HepG2 (cell line): ENCODE data around the gene ADGRF5. TPM values are rescaled to one million over a fixed set of nuclear protein-coding genes. Genes with fewer than 3 reads are reported as not detected.

Experiments
- ATAC-seq: fragments of 200-7000 bp; cut with Tn5 transposase; 3 replicates; pipeline ENCODE4 v1.9.1; 2020; ENCODE audit warnings: mild to moderate bottlenecking, moderate library complexity
- BruUV-seq: library from RNA; stranded (reverse); fragments of 400-500 nt; replicated peaks from 2 replicates; lab custom pipeline; 2021; lab: Mats Ljungman, UMichigan
- CTCF ChIA-PET: fragments of 300-600 bp; formaldehyde crosslinking; extraction: SDS; loops from one replicate; lab custom pipeline; 2021; ENCODE audit warnings: low total read pairs, inconsistent platforms, low intra/inter-chr PET ratio; lab: Yijun Ruan, JAX
- POLR2A ChIA-PET: fragments of 350-600 bp; sonication (Branson Sonifier 250); formaldehyde crosslinking; loops from one replicate; lab custom pipeline; 2020; ENCODE audit warnings: antibody characterized with exemption, inconsistent platforms; lab: Yijun Ruan, JAX
- DNase-seq: peaks from one replicate; pipeline ENCODE4 v3.0.0-alpha.2; 2015; ENCODE audit warnings: low spot score
- FAIRE-seq: peaks from 3 replicates; lab custom pipeline; 2011; peaks lifted over from hg19 to GRCh38; lab: Jason Lieb, UNC
- H2AFZ ChIP-seq: one replicate; pipeline ENCODE4 v1.6.1; 2011; ENCODE audit warnings: low read length, inconsistent platforms
- H3K27ac ChIP-seq: fragments of 300-600 bp; 3 replicates; pipeline ENCODE4 v1.8.0; 2011; ENCODE audit warnings: mixed run types, mild to moderate bottlenecking, mixed read lengths, low read length, inconsistent platforms; ENCODE audit not compliant: insufficient read depth; ENCODE audit errors: extremely low read length
- H3K27me3 ChIP-seq, 2 experiments: fragments of 200-600 bp in 1 of 2; 2 replicates in 1 of 2; 3 replicates in 1 of 2; pipeline versions ENCODE4 v1.6.0 to v1.8.0; 2011; ENCODE audit warnings: low read length in 2 of 2, mild to moderate bottlenecking in 2 of 2, moderate library complexity in 2 of 2, inconsistent platforms in 1 of 2; ENCODE audit not compliant: insufficient read depth in 2 of 2, control insufficient read depth in 1 of 2
- H3K36me3 ChIP-seq, 2 experiments: fragments of 200-600 bp in 1 of 2; replicated peaks in 1 of 2; 2 replicates in 1 of 2; 3 replicates in 1 of 2; pipeline versions ENCODE4 v1.5.1 to v1.8.0; 2011; ENCODE audit warnings: low read length in 2 of 2, inconsistent platforms in 1 of 2; ENCODE audit not compliant: insufficient read depth in 2 of 2, control insufficient read depth in 1 of 2
- H3K4me1 ChIP-seq: 2 replicates; pipeline ENCODE4 v1.5.1; 2012; ENCODE audit warnings: low read length, inconsistent platforms; ENCODE audit not compliant: insufficient read depth
- H3K4me2 ChIP-seq: 2 replicates; pipeline ENCODE4 v1.6.0; 2011; ENCODE audit warnings: low read depth, low read length, inconsistent platforms
- H3K4me3 ChIP-seq, 3 experiments: fragments of 200-600 bp in 1 of 3; sonication (generic), shearing (Covaris generic) in 1 of 3; replicated peaks in 1 of 3; 2 replicates each; pipeline ENCODE4 v1.5.1; 2011 to 2016; ENCODE audit warnings: low read length in 3 of 3, inconsistent platforms in 2 of 3, low read depth in 2 of 3, mild to moderate bottlenecking in 2 of 3, control low read depth in 1 of 3, mixed read lengths in 1 of 3; ENCODE audit not compliant: insufficient read depth in 1 of 3
- H3K79me2 ChIP-seq: one replicate; pipeline ENCODE4 v1.6.1; 2011; ENCODE audit warnings: low read length, inconsistent platforms; ENCODE audit not compliant: insufficient read depth
- H3K9ac ChIP-seq: 2 replicates; pipeline ENCODE4 v1.6.0; 2011; ENCODE audit warnings: mild to moderate bottlenecking, low read depth, low read length, inconsistent platforms; ENCODE audit not compliant: insufficient read depth
- H3K9me3 ChIP-seq: 2 replicates; pipeline ENCODE4 v1.5.1; 2012; ENCODE audit warnings: mild to moderate bottlenecking, low read length
- H4K20me1 ChIP-seq: 2 replicates; pipeline ENCODE4 v1.6.0; 2011; ENCODE audit warnings: inconsistent platforms, mild to moderate bottlenecking, low read length, moderate library complexity; ENCODE audit not compliant: insufficient read depth
- SPEN ChIP-seq: sonication (generic); formaldehyde crosslinking; IDR thresholded peaks from 2 replicates; pipeline ENCODE4 v1.5.1; 2020; ENCODE audit warnings: low read depth, mild to moderate bottlenecking, missing genetic modification reagents
- U2AF2 ChIP-seq: fragments of 200-400 bp; formaldehyde crosslinking; IDR thresholded peaks from 2 replicates; pipeline ENCODE4 v1.6.1; 2017; ENCODE audit warnings: low read depth, mild to moderate bottlenecking, low read length
- WGBS: methylation state at CpG from one replicate; pipeline ENCODE4 v1.1.6; 2017; ENCODE audit warnings: low lambda C conversion rate; 5-methylcytosine and 5-hydroxymethylcytosine counted together
- in situ Hi-C: cut with HindIII; loops from 2 replicates; pipeline ENCODE4 v1.10.0; 2017; ENCODE audit warnings: low pct_unique_long_range_greater_than_20kb; ENCODE audit not compliant: extremely low pct_ligation_motif_present
- intact Hi-C: fragments of 100-400 bp; cut with micrococcal nuclease; formaldehyde crosslinking; loops from one replicate; pipeline ENCODE4 v1.10.0; 2022; ENCODE audit not compliant: unreplicated experiment
- polyA plus RNA-seq, 8 experiments: library from polyadenylated mRNA; depleted of rRNA in 3 of 8; stranded (reverse) in 7 of 8; unstranded in 1 of 8; fragments of >200 nt; fragmentation: Illumina TruSeq in 4 of 8; extraction: Trizol in 4 of 8; gene quantifications; 2 replicates each; pipeline versions ENCODE4 v1.2.1 to v1.2.3, GENCODE V29; 2011 to 2016; ENCODE audit warnings: low read depth in 4 of 8, missing spikeins in 1 of 8, mixed read lengths in 1 of 8; ENCODE audit not compliant: insufficient read depth in 1 of 8
- total RNA-seq, 5 experiments: library from RNA; depleted of rRNA; stranded (reverse); fragments of >200 nt; fragmentation: Illumina TruSeq; extraction: Trizol; gene quantifications; 2 replicates each; pipeline ENCODE4 v1.2.3, GENCODE V29; 2016; ENCODE audit warnings: low read depth in 1 of 5
- TF ChIP-seq, protein P1 (sequence below): sonication (generic); formaldehyde crosslinking; IDR thresholded peaks from 2 replicates; pipeline ENCODE4 v1.5.0; 2020; ENCODE audit warnings: mild to moderate bottlenecking, low read depth, missing genetic modification reagents, borderline replicate concordance
- TF ChIP-seq, protein P2 (sequence below): sonication (generic); formaldehyde crosslinking; IDR thresholded peaks from 2 replicates; pipeline ENCODE4 v1.5.0; 2020; ENCODE audit warnings: mild to moderate bottlenecking, missing genetic modification reagents
- TF ChIP-seq, protein P3 (sequence below): sonication (generic); formaldehyde crosslinking; IDR thresholded peaks from 2 replicates; pipeline ENCODE4 v1.4.0; 2020; ENCODE audit warnings: missing genetic modification reagents

Gene ADGRF5
- total and polyA plus RNA-seq, 2 of the 13 experiments (the other 11 are each of a cell fraction or from before 2014, with no cell fraction given) = not detected

DNA sequence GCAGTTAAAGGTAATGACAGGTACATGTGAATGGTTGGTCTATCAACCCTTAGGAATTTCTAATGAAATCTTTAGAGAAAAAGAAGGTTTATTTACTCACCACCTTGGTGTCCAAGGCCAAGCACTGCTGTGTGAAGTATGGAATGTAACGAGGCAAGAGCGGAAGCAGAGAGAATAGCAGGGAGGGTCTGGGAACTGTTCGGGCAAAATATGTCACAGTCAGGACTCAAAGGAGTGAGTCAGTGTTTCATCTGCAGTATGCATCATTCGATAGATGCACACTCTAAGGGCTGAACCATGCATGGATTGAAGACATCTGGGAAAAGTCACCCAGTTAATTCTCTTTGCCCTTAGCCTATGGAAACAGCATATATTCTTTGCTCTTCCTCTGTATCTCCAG is 33.2 kb downstream of the ADGRF5 start:
- ATAC-seq = no peak
- Histone ChIP-seq H4K20me1 (no peaks in the 10 kb centered on the region), H3K4me3 (no peak overlapping the region)
- BruUV-seq = no TSS peak
- TF ChIP-seq, protein P1, sequence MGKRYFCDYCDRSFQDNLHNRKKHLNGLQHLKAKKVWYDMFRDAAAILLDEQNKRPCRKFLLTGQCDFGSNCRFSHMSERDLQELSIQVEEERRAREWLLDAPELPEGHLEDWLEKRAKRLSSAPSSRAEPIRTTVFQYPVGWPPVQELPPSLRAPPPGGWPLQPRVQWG = no peak
- TF ChIP-seq SPEN = no peak
- TF ChIP-seq, protein P2, sequence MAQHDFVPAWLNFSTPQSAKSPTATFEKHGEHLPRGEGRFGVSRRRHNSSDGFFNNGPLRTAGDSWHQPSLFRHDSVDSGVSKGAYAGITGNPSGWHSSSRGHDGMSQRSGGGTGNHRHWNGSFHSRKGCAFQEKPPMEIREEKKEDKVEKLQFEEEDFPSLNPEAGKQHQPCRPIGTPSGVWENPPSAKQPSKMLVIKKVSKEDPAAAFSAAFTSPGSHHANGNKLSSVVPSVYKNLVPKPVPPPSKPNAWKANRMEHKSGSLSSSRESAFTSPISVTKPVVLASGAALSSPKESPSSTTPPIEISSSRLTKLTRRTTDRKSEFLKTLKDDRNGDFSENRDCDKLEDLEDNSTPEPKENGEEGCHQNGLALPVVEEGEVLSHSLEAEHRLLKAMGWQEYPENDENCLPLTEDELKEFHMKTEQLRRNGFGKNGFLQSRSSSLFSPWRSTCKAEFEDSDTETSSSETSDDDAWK (CRISPR knock-in tag) = no peak
- TF ChIP-seq, protein P3, sequence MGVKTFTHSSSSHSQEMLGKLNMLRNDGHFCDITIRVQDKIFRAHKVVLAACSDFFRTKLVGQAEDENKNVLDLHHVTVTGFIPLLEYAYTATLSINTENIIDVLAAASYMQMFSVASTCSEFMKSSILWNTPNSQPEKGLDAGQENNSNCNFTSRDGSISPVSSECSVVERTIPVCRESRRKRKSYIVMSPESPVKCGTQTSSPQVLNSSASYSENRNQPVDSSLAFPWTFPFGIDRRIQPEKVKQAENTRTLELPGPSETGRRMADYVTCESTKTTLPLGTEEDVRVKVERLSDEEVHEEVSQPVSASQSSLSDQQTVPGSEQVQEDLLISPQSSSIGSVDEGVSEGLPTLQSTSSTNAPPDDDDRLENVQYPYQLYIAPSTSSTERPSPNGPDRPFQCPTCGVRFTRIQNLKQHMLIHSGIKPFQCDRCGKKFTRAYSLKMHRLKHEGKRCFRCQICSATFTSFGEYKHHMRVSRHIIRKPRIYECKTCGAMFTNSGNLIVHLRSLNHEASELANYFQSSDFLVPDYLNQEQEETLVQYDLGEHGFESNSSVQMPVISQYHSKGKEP (CRISPR knock-in tag) = no peak
- no peak for TF ChIP-seq U2AF2
- TF ChIP-seq, all 625 proteins: peak for 0
- ChIA-PET POLR2A (no interaction called here), CTCF (no interaction called here)
- H3K27me3 ChIP-seq = peaks cover 0 to 2% of the 10 kb centered on the region in 2 experiments; a peak in 1 of 5 replicates
- in situ Hi-C loops (no loop called here), intact Hi-C loops (no loop called here)
- WGBS = 26% methylated on average over 4 of the region's 4 CpGs
- no peak overlapping the region for H3K9ac ChIP-seq
- no peaks in the 10 kb centered on the region for H3K79me2 ChIP-seq
- no peak overlapping the region for H2AFZ ChIP-seq
- FAIRE-seq (no peak), DNase-seq (no peak)
- H3K9me3 ChIP-seq = no peaks in the 10 kb centered on the region
- H3K27ac ChIP-seq = no peak overlapping the region
- no peaks in the 10 kb centered on the region for H3K4me1 ChIP-seq
- H3K4me2 ChIP-seq = no peak overlapping the region
- H3K36me3 ChIP-seq = no peaks in the 10 kb centered on the region
